Neuron (in vitro differentiated cells): ENCODE measurements around the gene TFG.

Experiments used
- H2AFZ ChIP-seq: one replicate; pipeline ENCODE4 v1.6.1; 2013; ENCODE audit warnings: low read depth, mild to moderate bottlenecking, inconsistent platforms, low read length, moderate library complexity
- H3K27me3 ChIP-seq: one replicate; pipeline ENCODE4 v1.6.1; 2013; ENCODE audit warnings: low read length; ENCODE audit not compliant: insufficient read depth
- H3K36me3 ChIP-seq: one replicate; pipeline ENCODE4 v1.6.1; 2013; ENCODE audit warnings: low read length; ENCODE audit not compliant: insufficient read depth
- H3K4me1 ChIP-seq: one replicate; pipeline ENCODE4 v1.6.1; 2013; ENCODE audit warnings: low read length; ENCODE audit not compliant: insufficient read depth
- H3K4me3 ChIP-seq: 2 replicates; pipeline ENCODE4 v1.5.1; 2013; ENCODE audit warnings: mild to moderate bottlenecking, low read length, moderate library complexity
- H3K9me3 ChIP-seq: one replicate; pipeline ENCODE4 v1.6.1; 2013; ENCODE audit warnings: low read length

The TFG gene

DNA sequence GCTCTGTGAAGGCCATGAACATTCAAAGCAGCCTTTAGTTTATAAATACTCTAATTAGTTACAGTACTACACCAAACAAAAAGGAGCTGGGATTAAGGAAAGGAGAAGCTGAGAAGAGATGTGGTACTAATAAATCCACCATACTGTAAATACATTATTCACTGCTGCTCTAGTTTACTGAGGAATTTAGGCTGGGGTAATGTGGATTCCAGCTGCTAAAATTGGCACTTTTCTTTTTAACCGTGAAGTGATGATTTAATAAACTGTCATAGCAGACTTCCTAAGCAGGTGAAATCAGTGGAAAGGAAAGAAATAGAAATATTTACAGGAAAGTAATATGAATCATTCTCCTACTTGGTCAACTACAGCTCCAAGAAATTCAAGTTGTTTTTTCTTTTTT, 88.7 kb downstream of the TFG start:
- no peak overlapping the region for H3K4me3 ChIP-seq
- H3K4me1 ChIP-seq: no peaks in the 10 kb centered on the region
- H2AFZ ChIP-seq: no peak overlapping the region
- H3K27me3 ChIP-seq: no peaks in the 10 kb centered on the region
- no peaks in the 10 kb centered on the region for H3K36me3 ChIP-seq
- H3K9me3 ChIP-seq: no peaks in the 10 kb centered on the region
